HG03442 (cell line): ENCODE results near the gene FUT6.
"Not testable (repeated sequence)": the region's sequence is repeated elsewhere in the genome, so short reads cannot be mapped to it uniquely, and the experiment has no call there.

ENCODE experiments used
- ATAC-seq: cut with Tn5 transposase; IDR thresholded peaks from one replicate; pipeline ENCODE4 v1.9.1; 2021; ENCODE audit warnings: mild to moderate bottlenecking, moderate library complexity; ENCODE audit not compliant: unreplicated experiment

Gene FUT6

DNA sequence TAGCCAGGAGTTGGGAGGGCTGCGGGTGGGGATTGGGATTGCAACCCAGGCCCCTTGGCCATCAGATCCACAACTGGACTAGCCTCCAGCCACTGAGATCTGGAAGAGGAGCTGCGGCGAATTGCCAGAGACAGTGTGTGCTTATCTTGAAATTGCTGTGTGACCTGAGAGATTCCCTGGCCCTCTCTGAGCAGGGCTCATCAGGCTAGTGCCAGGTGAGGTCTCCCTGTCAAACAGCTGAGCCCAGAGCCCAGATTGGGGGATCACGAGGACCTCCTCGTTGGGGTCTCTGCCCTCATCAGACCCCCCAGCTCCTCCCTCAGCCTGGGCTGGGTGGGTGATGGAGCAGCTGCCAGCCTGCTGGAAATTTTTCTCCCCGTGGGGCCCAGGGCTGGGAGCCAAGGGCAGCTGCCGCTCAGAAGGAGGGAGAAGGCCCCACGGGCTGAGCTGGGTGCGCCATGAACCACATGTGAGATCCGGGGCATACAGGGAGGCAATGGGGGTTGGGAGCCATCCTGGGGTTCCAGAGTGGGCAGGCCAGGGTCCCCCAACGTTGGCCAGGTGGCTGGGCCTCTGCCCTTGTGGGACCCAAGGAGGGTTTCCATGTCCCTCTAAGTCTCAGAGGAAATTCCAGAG, 23.6 kb upstream of the FUT6 start:
- ATAC-seq, result no peak

GRCh38 chr19:5857203-5858081, 17.9 kb upstream of the FUT6 start:
- no peak for ATAC-seq

- not testable (repeated sequence) for ATAC-seq
Observed at GRCh38 chr19:5855151-5855550, 15.6 kb upstream of the FUT6 start.

DNA sequence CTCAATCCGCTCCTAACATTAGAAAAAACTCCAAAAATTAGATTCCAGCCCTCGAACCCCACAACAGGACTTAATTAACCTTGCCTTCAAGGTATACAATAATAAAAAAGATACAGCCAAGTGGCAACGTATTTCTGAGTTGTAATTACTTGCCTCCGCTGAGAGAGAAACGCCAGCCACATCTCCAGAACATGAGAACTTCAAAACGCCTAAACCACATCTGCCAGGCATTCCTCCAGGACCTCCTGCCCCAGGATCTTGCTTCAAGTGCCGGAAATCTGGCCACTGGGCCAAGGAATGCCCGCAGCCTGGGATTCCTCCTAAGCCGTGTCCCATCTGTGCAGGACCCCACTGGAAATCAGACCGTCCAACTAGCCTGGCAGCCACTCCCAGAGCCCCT, 14.6 kb upstream of the FUT6 start:
- ATAC-seq, result not testable (repeated sequence)

GRCh38 chr19:5851302-5851701, 11.8 kb upstream of the FUT6 start, which contains the start of gene FUT3:
FUT3 (minus strand) TSS chr19:5851449.
- no peak for ATAC-seq

DNA sequence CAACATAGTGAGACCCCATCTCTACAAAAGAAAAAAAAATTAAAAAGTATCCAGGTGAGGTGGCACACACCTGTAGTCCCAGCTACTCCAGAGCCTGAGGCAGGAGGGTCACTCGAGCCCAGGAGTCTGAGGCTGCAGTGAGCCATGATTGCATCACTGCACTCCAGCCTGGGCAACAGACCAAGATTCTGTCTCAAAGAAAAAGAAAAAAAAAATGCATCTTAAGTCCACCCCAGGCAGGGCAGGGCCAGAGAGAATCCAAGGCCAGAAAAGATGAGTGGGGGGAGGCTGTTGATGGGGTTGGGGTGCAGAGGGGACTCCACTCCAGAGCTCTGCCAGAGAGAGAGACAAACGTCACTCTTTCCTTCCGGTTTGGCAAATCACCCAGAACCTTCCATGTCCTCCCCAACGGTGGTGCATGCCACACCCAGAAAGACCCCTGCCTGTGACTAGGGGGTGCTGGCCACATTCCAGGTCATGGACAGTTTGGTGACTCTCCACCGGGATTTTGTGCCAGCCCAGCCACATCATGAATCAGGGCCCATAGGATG, 11.3 kb upstream of the FUT6 start:
- no peak for ATAC-seq

- ATAC-seq, result no peak
Observed at GRCh38 chr19:5850189-5850588, 10.7 kb upstream of the FUT6 start.

GRCh38 chr19:5848621-5849020, 9.1 kb upstream of the FUT6 start:
- ATAC-seq, result not testable (repeated sequence)

DNA sequence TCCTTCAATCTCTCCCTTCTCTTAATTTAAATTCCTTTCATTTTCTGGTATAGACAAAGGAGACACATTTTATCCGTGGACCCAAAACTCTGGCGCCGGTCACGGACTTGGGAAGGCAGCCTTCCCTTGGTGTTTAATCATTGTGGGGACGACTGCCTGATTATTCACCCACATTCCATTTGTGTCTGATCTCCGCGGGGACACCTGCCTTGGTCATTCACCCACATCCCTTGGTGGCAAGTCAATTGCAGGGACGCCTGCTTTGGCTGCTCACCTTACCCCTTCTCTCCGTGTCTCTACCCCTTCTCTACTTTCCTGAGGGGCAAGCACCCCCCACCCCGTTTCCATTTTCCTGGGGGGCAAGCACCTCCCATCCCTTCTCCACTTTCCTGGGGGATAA, 8.3 kb upstream of the FUT6 start:
- ATAC-seq, result not testable (repeated sequence)

- ATAC-seq, result no peak
Observed at GRCh38 chr19:5844456-5845433, 5.2 kb upstream of the FUT6 start.

DNA sequence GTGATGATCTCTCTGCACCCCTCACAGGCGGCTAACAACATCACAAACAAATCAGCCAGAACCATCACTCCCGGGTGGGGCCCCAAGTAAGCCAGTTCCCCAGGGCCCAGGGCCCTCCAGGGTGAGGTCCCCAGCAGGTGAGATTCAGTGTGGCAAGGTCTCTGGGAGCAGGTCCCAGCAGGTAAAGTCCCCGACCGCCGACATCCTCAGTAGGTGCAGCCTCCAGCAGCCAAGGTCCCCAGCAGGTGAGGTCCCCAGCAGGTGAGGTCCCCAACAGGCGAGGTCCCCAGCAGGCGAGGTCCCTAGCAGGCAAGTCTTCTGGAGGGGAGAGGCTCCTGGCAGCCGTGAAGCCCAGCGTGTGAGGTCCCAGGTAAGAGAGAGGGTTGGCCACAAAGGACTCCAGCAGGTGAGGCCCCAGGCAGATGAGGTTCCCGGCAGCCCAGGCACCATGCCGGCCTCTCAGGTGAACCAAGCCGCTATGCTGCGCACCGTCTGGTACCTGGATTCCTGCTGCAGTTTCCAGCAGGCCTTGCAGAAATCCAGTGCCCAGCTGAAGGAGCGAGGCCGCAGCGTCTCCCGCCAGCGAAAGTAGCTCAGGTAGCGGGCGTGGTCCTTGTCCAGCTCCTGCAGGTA, 3.9 kb upstream of the FUT6 start:
- no peak for ATAC-seq

GRCh38 chr19:5841735-5842111, 2.2 kb upstream of the FUT6 start:
- not testable (repeated sequence) for ATAC-seq

- no peak for ATAC-seq
Observed at GRCh38 chr19:5838353-5839064, 993 bp downstream of the FUT6 start.

DNA sequence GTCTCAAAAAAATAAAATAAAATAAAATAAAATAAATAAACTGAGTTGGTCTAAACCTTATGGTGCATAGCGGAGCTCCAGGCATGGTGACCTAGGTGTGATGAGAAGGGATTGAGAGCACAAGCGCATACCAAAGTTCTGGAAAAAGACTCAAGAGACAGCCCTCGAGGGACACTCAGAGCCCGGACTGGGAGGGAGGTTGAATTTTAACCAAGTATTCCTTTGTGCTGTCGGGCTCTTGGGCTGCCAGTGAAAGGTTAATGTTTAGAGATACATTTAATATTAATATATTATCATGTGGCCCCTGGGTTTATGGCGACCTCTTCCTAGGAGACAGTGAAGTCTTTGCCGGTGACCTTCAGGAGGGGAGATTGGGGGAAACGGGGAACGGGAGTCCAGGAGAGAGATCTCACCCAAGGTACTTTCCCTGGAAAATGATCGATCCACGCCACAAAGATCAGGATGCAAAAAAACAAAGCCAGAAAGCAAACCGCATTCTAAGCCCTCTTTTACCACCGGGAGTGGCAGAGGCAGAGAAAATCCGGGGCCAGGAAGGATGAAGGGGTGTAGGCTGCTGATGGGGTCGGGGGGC, 1.6 kb downstream of the FUT6 start:
- ATAC-seq, result no peak

DNA sequence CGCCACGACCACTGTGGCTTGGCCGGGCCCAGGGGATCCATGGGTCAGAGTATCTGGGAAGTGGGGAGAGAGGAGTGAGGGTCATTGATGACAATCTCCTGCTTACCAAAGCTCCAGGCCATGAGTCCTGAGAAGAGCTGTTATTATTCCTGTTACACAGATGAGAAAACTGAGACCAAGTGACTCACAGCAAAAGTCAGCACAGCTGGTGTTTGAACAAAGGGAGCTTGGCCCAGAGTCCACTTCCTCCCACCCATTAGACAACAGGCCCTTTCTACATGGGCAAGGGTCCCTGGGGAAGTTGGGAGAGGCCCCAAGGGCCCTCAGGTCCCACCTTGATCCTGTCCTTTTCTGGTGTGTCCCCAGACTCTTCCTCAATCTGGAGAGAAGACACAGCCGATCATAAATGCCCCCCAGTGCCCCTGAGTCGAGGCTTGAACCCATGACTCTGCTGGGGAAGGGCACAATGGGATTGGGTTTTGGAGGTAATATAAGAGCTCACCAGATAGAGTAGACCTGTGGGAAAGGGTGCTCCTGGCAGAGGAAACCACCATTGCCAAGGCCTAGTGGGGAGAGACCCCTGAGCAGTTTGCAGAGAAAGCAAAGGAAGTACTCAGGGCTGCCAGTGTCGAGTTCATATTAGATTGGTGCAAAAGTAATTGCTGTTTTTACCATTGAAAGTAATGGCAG, 6.8 kb downstream of the FUT6 start:
- ATAC-seq, result no peak

- ATAC-seq, result no peak
Observed at GRCh38 chr19:5832061-5832460, 7.4 kb downstream of the FUT6 start.

DNA sequence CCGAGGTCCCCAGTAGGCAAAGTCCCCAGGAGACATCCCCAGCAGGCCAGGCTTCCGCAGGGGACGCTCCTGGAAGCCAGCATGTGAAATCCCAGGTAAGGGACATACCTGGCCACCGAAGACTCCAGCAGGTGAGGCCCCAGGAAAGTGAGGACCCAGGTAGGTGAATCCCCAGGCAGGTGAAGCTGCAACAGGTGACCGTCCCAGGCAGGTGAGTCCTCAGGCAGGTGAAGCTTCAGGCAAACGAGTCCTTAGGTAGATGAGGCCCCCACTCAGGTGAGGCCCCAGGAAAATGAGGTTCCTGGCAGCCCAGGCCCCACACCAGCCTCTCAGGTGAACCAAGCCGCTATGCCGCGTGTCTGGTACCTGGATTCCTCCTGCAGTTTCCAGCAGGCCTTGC, 8.3 kb downstream of the FUT6 start:
- no peak for ATAC-seq

DNA sequence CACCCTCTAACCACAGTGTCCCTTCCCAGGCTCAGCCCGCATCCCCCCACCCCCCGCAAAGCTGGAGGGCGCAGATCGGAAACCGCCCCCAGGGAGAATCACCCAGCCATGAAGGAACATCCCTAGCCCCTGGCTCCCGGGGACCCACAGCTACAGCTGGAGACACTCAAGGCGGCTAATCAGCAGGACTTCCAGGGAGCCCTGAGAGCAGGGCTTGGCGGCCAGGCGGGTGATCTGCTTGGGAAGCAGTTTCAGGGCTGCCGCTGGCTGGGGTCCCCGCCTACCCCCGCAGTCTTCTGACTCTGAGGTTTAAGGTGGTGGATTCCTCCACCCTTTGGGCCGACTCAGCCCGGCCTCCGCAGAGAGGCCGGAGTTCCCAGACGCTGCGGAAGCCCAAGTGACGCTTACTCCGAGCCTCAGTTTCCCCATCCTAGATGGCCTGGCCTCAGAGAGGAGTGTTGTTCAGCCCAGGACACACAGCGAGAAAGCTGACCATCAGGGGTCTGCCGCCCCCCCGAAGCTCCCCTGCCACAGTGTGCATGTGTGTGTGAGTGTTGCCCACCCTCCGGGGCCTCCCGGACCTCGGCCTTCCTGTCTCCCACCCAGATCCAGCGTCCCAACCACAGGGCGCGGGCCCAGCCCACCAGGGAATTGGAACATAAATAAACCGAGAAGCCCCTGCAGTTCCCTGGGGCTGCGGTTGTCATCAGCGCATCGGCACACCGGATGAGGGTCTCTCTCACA, 9.8 kb downstream of the FUT6 start:
- no peak for ATAC-seq
